Upper lobe of right lung (tissue), 1 donor: Measurements from ENCODE around the gene ASIC1. TPM values are rescaled to one million over a fixed set of nuclear protein-coding genes. Genes with fewer than 3 reads are reported as not detected.
"Not testable (repeated sequence)": the region's sequence is repeated elsewhere in the genome, so short reads cannot be mapped to it uniquely, and the experiment has no call there.

Experiments used
- ATAC-seq: fragments of 200-7000 bp; cut with Tn5 transposase; one replicate; pipeline ENCODE4 v1.9.1; 2020; ENCODE audit warnings: mild to moderate bottlenecking, moderate library complexity
- DNase-seq: peaks from one replicate; pipeline ENCODE4 v3.0.0-alpha.2; 2020
- H3K27ac ChIP-seq: fragments of 200-600 bp; one replicate; pipeline ENCODE4 v1.8.0; 2022
- H3K27me3 ChIP-seq: fragments of 200-600 bp; one replicate; pipeline ENCODE4 v1.8.0; 2022; ENCODE audit warnings: mild to moderate bottlenecking
- H3K36me3 ChIP-seq: fragments of 200-600 bp; one replicate; pipeline ENCODE4 v1.8.0; 2022
- H3K4me1 ChIP-seq: fragments of 200-600 bp; one replicate; pipeline ENCODE4 v1.8.0; 2022
- H3K4me3 ChIP-seq: fragments of 200-600 bp; one replicate; pipeline ENCODE4 v1.8.0; 2022; ENCODE audit warnings: mild to moderate bottlenecking
- H3K9me3 ChIP-seq: fragments of 200-600 bp; one replicate; pipeline ENCODE4 v1.8.0; 2022
- intact Hi-C: fragments of 100-400 bp; cut with DNase I; formaldehyde crosslinking; loops from one replicate; pipeline ENCODE4 v1.11.0; 2022
- total RNA-seq: library from RNA; stranded (reverse); fragmentation: NEBNext Ultra II Directional; extraction: Animal tissue kit (Norgen Biotek cat#: 25700); gene quantifications from one replicate; pipeline ENCODE4 v1.2.1, GENCODE V29; 2021
- TF ChIP-seq, protein P1 (sequence below): fragments of 200-600 bp; IDR thresholded peaks from one replicate; pipeline ENCODE4 v1.8.0; 2022; ENCODE audit warnings: antibody characterized with exemption
- donor health status: DM: no; HTN: yes; CAD: no; lungs with severe emphysema.

The ASIC1 gene
- total RNA-seq, 1 donor from 2014 or later, result 0.35 TPM

DNA sequence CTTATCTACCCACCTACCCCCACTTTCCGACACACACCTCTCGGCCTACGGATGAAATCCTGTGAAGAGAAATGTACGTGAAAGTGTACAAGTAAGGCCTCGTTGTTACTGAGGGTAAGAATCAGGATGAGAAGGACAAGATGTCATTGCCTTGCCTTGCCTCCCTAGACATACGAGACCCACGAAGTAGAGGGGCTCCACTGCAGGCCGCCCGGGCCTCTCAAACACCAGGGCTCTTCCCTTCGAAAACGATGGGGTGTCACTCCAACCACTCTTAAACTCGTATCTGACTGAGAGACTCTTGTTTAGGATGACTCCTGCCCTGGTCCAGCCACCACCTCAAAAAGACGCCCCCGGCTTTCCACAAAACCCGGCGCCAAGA is 32.6 kb upstream of the ASIC1 start:
- TF ChIP-seq, protein P1, sequence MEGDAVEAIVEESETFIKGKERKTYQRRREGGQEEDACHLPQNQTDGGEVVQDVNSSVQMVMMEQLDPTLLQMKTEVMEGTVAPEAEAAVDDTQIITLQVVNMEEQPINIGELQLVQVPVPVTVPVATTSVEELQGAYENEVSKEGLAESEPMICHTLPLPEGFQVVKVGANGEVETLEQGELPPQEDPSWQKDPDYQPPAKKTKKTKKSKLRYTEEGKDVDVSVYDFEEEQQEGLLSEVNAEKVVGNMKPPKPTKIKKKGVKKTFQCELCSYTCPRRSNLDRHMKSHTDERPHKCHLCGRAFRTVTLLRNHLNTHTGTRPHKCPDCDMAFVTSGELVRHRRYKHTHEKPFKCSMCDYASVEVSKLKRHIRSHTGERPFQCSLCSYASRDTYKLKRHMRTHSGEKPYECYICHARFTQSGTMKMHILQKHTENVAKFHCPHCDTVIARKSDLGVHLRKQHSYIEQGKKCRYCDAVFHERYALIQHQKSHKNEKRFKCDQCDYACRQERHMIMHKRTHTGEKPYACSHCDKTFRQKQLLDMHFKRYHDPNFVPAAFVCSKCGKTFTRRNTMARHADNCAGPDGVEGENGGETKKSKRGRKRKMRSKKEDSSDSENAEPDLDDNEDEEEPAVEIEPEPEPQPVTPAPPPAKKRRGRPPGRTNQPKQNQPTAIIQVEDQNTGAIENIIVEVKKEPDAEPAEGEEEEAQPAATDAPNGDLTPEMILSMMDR, result no peak
- Histone ChIP-seq H3K9me3 (no peaks in the 10 kb centered on the region), H3K27me3 (no peaks in the 10 kb centered on the region), H3K36me3 (no peaks in the 10 kb centered on the region), H3K27ac (peak overlapping the region; percentile 8), H3K4me3 (peak overlapping the region; percentile 81), H3K4me1 (peaks cover 8% of the 10 kb centered on the region)
- no peak for DNase-seq
- peak; percentile 12 for ATAC-seq
- intact Hi-C loops, result no loop called here

- Histone ChIP-seq H3K9me3 (no peaks in the 10 kb centered on the region), H3K4me1 (peaks cover 8% of the 10 kb centered on the region), H3K27ac (peak within 1 kb of the TSS; percentile 65), H3K4me3 (peak within 1 kb of the TSS; percentile 81), H3K27me3 (no peaks in the 10 kb centered on the region), H3K36me3 (no peaks in the 10 kb centered on the region)
- ATAC-seq, result peak; percentile 99
- DNase-seq, result peak; percentile 95
- intact Hi-C loops, result no loop called here
- TF ChIP-seq, protein P1, result no peak
Measured at GRCh38 chr12:50025187-50026059, 32.0 kb upstream of the ASIC1 start, which contains the start of gene RACGAP1. Gene RACGAP1, minus strand, starts transcription at chr12:50025494. Its CDS starts 8,779 bp downstream, at chr12:50016715.

GRCh38 chr12:50026691-50027090 is 30.7 kb upstream of the ASIC1 start:
- DNase-seq (no peak), ATAC-seq (no peak)
- intact Hi-C loops, result no loop called here
- Histone ChIP-seq H3K27me3 (no peaks in the 10 kb centered on the region), H3K27ac (no peak overlapping the region), H3K4me1 (peaks cover 8% of the 10 kb centered on the region), H3K36me3 (no peaks in the 10 kb centered on the region), H3K4me3 (no peak overlapping the region), H3K9me3 (no peaks in the 10 kb centered on the region)
- TF ChIP-seq, protein P1, result no peak

DNA sequence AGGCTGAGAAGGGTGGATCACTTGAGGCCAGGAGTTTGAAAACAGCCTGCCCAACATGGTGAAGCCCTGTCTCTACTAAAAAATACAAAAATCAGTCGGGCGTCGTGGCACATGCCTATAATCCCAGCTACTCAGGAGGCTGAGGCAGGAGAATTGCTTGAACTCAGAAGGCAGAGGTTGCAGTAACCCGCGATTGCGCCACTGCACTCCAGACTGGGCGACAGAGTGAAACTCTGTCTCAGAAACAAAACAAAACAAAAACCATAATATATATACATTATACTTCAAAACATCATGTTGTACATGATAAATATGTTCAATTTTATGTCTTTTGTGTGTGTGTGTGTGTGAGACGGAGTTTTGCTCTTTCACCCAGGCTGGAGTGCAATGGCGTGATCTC is 26.9 kb upstream of the ASIC1 start:
- H3K9me3 ChIP-seq, H3K27ac ChIP-seq, intact Hi-C loops, H3K36me3 ChIP-seq, H3K4me3 ChIP-seq, ATAC-seq, H3K4me1 ChIP-seq, DNase-seq, H3K27me3 ChIP-seq: not testable (repeated sequence)

- H3K4me3 ChIP-seq, result peak overlapping the region; percentile 43
- DNase-seq, result no peak
Measured at GRCh38 chr12:50032515-50032853, 24.9 kb upstream of the ASIC1 start.

More at GRCh38 chr12:50032515-50032853, 24.9 kb upstream of the ASIC1 start:
- H3K9me3 ChIP-seq, result no peaks in the 10 kb centered on the region
- peaks cover 4% of the 10 kb centered on the region for H3K27me3 ChIP-seq
- ATAC-seq, result no peak
- no peaks in the 10 kb centered on the region for H3K36me3 ChIP-seq
- H3K27ac ChIP-seq, result peak overlapping the region; percentile 65
- H3K4me1 ChIP-seq, result no peaks in the 10 kb centered on the region
- TF ChIP-seq, protein P1, result no peak
- intact Hi-C loops, result no loop called here
